Measurements from ENCODE around the gene FGGY.

FGGY gene

DNA sequence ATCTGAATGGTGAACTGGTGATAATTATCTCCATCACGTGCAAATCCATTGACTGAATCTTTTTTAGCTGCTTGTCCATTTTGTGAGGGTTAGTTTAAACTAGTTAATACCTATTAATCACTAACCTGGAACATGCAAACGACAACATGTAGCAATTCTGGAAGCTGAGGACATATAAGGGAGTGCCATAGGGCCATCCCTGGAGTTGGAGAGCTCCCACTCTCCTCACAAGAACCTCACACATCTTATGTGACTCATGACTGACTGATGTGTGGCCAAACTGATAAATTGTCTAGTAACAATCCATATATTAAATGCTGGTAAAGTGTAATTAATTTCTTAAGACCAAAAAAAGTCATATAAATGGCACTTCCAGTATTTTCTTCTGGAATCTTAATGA is 454.9 kb downstream of the FGGY start:
- FAIRE-seq: no peak

DNA sequence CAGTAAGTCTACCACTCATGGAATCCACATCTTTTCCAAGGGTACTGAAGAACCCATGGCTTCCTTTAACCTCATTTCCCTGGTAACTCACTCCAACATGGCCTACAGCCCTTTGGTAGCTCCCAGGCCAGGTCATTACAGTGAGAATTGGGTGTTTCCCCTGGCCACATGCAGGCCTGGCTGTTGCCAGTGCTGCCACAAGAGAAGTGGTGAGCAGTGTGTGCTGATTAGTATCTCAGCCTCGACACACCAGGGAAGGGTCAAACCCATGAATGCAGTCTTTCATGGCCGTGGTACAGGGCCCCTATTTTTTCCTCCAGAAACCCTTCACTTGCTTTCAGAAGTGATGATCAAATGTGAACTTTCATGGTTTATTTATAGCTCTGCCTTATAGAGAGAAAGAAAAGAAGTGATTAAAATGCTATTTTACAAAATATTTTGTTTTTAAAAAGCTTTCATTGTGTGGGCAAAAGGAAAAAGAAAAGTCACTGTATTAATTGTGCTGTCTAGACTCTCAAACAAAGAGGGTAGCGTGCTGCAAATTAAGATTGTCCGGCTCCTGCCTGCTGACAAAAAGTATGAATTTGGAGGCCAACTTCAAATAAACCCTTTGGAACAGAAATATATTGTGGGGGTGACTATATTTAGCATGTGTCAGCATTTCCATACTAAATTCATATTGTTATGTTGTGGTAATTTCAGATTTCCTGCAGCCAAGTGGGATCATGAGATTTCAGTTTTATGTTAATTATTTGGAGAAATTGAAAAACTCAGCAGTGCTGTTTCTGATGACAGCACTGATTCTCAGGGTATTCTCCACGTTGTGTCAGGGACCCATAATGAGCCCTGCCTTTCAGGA is 455.9 kb downstream of the FGGY start:
- FAIRE-seq: no peak

DNA sequence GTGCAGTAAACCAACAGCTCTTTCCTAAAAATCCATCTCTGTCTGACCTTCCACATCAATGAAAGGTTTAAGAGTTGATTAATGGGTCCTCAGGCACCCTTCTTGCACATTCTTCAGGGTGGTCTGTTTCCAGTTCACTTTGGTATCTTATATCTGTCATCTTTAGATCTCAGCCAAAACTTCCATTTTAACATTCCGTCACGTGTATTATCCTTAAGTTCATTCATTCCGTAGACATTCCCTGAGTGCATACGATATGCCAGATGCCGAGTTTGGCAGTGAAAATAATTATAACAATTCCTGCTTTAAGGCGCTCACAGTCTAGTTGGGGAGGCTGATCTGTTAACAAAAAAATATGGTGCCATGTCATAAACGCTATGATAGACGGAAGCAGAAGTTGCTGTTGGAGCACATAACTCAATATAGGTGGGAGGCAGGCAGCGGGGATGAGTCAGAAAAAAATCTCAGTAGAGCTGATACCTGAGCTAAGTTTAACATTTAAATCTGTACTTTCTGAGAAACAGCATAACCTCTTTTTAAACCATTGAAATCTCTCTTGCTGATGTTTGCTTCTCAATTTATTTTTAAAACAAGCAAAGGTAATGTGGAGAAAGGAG is 458.3 kb downstream of the FGGY start:
- no peak for FAIRE-seq

DNA sequence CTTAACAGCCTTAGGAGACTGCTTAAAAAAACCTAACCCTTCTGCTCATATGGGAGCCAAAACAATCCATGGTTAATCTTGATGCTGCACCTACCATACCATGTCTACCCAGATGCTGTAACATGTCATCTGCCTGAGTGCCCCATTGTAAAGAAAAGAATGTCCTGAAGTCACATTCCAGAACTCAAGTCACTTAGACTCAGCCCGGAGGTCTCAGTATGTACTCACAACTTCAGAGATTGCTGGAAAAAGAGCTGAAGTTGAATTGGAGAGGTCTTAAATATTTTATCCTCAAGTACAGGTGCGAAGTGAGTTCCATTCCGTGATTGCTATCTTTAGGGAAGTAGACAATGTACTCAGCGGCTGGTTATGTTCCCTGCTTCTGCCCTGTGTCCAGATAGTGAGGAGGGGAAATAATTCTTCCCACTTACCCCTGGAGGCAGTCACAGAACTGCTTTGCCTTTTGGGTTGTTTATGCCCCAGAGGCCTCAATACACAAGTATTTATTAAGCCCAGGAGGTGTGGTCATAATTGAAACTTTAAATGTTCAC is 460.4 kb downstream of the FGGY start:
- FAIRE-seq: no peak

DNA sequence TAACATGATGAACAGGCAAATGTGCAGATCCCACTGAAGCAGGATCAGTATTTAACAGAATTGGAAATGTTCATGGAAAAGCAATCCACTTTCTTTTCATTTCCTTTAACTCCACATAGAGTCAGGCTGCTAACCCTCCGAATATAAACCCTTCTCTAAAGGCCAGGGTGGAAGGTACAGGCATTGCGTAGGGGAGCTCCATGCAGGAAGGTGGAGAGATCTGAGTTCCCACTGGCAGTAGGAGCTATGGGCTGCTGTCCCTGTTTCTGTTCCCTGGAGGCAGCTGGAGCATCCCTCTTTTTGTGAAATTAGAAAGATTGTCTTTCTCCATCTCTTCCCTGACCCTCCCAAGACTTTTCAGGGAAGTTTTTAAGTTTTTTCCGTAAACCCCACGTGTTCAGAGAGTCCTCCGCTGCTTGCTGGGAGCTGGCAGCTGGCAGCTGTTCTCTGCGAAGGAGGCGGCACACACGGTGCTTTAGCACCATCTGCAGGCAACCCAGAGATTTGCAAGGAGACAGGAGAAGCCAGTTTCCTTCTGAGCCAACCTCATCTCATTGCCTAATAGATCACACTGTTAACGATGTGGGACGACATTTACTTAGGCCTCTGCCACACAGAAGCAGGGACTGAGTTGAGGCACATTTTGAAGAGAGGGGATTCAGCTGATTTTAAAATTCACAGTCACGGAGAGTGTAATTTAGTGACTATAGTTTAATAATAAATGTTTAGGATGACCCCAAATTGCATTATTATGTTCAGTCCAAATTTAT is 462.4 kb downstream of the FGGY start:
- peak; percentile 91 for FAIRE-seq

DNA sequence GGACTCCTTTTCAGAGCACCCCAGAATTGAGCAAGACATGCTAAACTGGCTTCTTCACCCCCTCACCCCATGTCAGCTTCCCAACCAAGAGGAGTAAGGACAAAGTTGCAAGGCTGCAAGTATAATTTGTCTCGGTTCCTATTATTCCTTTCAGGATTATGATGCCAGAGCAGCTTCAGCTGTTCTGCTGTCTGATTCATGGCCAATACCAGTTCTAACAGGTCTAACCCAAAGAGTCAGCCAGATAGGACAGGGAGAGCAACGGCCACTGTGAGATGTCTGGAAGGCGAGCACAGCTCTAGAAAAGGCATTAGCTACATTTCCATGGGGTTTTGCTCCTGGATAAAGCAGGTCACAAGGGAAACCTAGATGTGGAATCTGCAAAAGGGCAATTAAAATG is 464.5 kb downstream of the FGGY start:
- no peak for FAIRE-seq

DNA sequence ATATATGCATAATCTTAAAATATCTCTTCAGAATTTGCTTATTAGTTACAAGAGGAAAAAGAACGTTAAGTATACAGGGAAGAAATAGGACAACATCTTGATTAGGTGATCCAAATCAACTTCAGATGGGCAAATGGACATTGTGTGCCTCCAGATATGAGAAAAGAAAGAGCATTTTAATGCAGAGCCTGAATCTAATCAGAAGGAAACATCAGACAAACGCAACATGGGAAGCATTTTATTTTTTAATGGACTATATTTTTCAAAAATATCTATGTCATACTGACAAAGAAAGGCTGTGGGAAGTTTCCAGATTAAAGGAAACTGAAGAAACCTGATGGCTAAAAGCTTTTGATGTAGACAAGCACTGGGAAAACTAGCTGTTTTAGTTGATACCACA is 466.5 kb downstream of the FGGY start:
- FAIRE-seq: no peak

DNA sequence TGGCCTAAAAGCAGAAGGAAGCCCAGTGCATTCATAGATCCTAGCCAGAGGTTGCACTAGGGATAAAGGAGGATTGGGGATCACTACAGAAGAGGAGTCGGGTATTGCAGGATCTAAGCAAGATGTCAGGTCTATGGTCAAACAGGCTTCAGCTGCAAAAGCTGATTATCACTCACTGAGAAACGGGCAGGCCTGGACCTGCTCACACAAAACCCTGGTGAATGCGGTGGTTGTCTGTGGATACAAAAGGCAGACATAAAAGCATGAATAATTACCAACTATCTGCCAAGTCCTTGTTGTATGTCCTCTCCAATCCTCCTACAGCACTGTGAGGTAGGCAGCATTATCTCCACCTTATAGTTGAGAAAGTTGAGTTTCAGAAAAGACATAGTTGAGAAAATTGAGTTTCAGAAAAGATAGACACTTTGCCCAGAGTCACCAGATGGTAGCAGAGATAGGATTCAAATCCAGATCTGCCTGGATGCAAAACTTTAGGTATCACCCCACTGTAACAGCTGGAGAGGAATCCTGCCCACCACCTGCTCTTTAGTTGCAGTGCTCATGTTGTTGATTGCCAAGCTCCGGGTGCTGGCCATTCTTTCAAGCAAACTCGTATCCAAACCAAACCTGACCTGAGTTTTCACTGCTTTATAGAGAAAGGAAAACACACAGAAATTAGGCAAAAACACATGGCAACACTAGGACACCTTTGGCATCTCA is 468.3 kb downstream of the FGGY start:
- FAIRE-seq: no peak

DNA sequence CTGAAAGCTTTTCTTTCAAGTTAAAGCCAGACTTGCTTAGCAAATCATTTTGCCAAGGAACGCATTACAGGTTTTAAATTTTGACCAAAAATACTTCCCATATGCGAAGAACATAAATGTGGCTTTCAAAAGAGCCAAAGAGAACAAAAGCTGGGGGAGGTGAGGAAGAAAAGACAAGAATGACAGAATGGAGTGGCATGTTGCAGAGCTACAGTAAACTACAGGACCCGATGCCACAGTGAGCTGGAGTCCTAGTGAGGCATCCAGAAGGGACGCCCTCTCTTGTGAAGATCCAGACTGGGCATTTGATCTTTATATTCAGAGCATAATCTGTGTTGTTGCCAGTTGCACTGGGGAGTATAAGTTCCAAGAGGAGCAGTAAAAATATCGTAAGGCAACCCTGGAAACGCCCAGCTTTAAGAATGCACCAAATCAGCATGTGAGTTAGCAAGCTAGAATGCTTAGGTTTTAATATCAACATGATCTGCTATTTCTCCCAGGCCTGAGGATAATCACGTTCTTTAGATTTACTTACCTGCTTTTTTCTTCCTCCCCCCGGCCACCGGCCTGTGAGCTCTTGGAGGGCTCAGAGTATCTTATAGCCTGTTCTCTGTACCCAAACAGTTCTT is 469.4 kb downstream of the FGGY start:
- no peak for FAIRE-seq

DNA sequence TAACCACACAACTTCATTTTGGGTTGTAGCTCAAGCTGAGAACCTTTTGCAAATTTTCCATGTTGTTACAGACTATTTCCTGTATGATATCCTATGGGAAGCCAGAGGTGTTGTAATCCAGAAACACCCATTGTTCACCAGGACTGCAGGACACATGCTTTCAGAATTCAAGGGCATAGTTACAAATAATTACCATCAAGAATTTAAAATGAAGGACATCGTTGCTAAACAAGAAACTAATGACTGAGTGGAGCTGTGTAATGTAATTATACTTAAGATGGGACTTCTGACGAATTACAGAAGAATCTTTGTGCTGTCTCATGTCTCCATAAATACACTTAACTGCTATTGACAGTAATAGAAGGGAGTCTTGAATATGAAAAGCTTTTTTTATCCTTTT is 470.2 kb downstream of the FGGY start:
- peak; percentile 89 for FAIRE-seq

DNA sequence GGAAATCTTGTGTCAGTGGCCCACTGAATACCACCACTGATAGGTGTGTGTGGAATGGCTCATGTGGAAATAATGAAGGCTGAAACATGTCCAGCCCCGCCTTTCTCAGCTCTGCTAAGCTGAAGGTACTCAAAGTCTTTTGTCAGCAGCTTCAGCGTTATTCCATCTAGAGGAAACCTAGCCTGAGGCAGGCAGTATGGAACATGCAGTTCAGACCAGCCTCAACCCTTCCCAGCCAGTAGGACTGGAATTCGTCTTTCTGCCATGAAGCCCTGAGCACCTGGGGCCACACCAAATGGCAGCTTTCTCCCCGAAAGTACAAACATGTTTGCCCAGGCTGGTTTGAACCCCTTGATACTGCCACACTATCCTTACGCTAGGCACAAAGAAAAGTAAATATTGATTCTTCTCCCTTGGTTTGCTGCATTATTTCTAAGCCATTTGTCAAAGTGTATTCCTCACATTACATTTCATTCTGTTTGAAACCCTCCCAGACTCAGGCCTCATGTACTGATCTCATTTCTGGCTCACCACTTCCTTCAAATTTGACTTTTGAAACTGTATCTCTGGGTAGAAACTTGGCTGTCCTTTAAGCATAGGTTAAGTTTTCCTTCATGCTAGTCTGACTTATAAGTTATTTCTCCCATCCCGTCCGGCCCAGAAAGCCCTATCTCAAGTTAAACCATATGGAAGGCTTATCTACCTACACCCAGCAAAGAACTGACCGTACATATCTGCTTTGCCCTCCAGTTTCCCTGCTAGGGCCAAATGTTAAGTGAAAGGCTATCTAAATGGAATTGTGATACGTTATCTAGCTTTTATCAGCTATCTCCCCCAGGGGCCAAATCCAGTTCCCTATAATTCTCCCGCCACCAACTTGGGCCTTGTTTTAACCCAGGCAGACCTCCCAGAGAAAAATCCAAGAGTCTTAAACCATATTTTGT is 472.2 kb downstream of the FGGY start:
- peak; percentile 99 for FAIRE-seq

DNA sequence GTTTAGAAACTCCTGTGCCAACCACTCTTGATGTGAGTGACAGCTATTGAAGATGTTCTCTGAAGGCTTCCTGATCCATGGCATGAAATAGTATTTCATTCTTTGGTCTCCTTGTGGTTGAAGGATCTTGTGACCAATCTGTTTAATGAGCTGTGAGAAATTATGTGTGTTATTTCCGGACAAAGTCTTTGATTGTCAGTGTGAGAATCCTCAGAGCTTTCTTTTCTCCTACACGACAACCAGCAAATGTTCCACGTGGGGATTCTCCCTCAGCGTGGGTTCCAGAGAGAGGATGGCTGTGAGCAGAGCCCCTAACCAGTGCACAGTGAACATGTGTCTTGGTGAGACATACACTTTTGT is 472.8 kb downstream of the FGGY start:
- FAIRE-seq: peak; percentile 61

DNA sequence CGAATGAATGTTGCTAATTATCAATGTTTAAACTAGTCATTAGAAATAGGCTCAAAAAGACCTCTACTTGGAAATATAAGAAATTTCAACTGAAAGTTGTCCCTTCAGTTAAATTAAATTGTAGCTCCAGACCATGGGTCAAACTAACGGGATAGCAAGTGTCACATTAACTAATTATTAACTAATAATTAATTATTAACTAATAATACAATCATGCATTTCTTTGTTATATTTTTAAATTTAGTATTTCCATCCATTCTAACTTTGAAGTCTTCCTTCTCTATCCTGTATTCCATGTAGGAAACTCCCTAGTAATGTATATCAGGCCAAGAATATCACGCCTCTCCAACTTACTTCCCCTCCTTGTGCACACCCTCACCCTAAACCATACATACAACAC is 474.5 kb downstream of the FGGY start:
- peak; percentile 76 for FAIRE-seq

DNA sequence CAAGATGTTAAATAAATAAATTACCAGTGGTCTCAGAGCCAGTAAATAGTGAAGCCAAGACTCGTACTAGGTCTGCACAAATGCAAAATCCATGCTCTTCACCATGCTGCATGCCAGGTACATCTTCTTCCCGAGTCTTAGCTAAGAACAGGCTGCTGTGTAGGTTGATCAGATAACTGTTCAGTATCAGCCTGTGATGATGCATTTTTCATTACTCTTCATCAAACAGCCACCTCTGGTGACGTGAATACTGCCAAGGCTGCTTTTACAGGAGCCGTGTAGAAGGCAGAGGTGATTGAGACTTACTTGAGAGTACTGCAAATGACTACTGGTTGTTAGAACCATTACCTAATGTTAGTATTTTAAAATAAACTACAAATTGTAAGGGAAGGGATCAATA is 478.6 kb downstream of the FGGY start:
- no peak for FAIRE-seq

DNA sequence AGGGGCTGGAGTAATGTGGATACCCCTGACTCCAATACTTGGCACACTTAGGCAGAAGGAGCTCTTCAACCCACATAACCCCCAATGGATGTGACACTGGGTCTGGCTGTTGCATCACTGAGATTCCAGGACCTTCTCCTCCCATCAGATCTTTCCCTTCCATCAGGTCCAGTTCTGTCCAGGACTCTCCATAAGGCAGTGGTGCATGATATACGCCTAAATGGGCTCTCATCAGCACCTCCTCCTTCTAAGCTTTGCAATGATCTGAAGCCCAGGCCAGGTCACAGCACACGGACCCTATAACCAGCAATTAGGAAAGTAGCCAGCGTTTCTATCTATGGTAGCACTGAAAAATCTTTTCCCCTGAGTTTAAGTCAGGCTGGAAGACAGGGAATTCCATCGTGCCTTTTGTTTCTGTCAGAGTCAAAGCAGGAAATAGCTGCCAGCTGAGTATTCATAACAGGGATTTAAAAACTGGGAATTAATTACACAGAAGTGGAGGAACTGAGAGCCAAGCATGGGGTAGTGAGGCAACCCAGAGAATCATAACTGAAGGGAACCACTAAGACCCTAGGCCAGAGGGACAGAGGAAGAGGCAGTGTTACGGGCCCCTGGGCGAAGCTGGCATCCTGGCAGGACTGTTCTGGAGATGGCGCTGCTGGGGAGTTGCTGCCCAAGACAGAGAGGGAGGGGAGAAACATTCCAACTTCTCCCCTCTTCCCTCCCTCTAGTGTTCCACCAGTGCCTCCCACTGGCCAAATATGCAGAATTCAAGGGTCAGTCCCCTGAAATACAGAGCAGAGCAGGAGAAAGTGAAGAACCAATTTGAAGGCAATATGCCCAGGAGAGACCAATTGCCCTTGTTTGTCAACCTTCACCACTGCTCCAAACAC is 480.3 kb downstream of the FGGY start:
- FAIRE-seq: no peak

DNA sequence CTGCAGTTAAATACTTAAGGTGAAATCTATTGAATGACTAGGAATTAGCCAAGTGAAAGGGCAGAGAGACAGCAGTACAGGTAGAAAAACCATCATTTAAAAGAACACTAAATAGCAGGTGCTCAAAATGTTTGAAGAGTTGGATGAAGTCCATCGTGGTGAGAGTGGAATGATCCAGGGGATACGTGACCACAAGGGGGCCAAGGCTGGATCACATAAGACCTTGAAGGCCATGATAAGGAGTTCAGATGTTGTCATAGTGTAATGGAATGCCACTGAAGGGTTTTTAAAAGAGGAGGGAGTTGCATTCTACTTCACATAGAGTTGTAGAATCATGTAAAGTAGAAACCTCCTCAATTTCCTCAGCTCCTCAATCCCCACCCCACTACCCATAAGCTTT is 483.1 kb downstream of the FGGY start:
- FAIRE-seq: no peak

DNA sequence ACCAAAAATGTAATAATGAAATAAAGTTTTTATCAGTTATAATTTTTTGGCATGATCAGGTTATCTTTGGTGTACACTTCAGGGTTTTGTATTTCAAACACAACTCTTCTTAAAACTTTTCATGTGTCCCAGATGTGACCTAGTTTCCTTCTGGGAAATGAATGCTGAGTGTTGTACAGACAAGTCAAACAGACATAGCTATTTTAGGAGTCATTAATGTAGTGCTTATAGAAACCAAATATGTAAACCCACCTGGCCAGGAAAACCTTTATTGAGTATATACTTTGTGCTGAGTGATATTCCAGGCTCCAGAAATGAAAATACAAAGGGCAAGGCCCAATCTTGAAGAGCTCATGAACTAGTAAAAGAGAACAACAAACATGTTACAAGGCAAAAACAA is 491.9 kb downstream of the FGGY start:
- FAIRE-seq: peak; percentile 93

DNA sequence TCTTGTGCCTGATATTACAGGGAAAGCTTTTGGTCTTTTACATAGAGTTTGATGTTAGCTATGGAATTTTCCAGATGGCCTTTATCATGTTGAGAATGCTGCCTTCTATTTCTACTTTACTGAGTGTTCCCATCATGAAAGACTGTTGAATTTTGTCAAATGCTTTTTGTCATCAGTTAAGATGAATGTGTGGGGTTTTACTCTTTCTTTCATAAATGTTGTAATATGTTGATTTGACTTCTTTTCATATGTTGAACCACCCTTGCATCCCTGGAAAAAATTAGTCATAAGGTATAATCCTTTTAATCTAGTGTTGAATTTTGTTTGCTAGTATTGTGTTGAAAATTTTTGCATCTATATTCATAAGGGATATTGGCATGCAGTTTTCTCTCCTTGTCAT is 501.7 kb downstream of the FGGY start:
- no peak for FAIRE-seq

DNA sequence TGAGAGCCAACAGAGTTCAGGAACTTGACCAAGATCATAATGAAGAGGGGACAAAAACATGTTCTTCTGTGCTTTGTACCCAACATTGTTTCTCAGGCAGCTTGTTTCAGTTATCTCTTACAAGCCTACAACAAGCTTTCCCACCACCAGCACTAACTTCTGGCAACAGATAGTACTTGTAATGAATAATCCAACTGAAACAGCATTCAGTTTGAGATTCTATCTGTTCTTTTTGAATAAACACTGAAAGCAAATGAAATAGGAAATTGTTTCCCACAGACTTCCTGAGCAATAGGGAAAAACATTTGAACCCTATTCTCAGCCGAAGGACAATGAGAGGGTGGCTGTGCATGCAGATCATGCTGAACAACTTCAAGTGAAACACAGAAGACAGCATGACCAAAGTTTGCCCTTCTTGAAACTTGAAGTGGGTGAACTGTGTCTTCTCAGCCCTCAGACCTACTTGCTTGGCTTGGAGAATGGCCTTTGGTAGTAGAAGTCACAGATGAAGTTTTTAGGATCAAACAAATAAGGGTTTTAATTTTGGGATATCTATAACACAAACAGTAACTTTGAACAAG is 506.7 kb downstream of the FGGY start:
- no peak for FAIRE-seq

DNA sequence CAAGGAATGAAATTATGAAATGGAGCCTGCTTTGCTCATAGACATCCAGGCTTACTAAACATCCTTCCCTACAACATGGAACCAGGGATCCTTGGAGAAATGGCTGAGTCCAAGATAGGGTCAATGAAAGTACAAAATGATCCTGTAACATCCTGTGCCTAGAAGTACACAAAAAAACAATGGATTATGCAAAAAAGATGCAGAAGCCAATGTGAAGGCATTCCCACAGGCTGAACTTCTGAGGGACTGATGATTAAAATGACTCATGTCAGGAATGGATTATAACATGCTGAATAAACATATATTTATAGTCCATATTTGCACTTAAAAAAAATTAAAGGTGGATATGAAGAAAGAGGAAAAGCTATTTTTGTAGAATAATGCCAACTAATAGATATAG is 507.4 kb downstream of the FGGY start:
- FAIRE-seq: no peak
